Adipocyte (in vitro differentiated cells): ENCODE results near the gene CDH4.

Experiments
- DNase-seq: peaks from one replicate; pipeline ENCODE4 v3.0.0-alpha.2; 2015; ENCODE audit warnings: low read depth
- H3K27me3 ChIP-seq: replicated peaks from 2 replicates; pipeline ENCODE4 v1.7.0; 2013; ENCODE audit warnings: mild to moderate bottlenecking, low read length, moderate library complexity; ENCODE audit not compliant: control insufficient read depth, insufficient read depth
- H3K36me3 ChIP-seq: 2 replicates; pipeline ENCODE4 v1.7.0; 2013; ENCODE audit warnings: low read length, mild to moderate bottlenecking, moderate library complexity; ENCODE audit not compliant: control insufficient read depth, insufficient read depth, severe bottlenecking
- H3K4me1 ChIP-seq: 2 replicates; pipeline ENCODE4 v1.7.0; 2013; ENCODE audit warnings: mild to moderate bottlenecking, low read length, moderate library complexity; ENCODE audit not compliant: control insufficient read depth, insufficient read depth
- H3K4me3 ChIP-seq: 2 replicates; pipeline ENCODE4 v1.7.0; 2013; ENCODE audit warnings: mild to moderate bottlenecking, low read length, moderate library complexity
- H3K9ac ChIP-seq: 2 replicates; pipeline ENCODE4 v1.7.0; 2013; ENCODE audit warnings: mild to moderate bottlenecking, low read length, moderate library complexity
- H3K9me3 ChIP-seq: 2 replicates; pipeline ENCODE4 v1.7.0; 2013; ENCODE audit warnings: mild to moderate bottlenecking, low read length, moderate library complexity; ENCODE audit not compliant: control insufficient read depth

Gene CDH4

GRCh38 chr20:61857884-61858283 is 605.8 kb downstream of the CDH4 start:
- no peak overlapping the region for H3K4me3 ChIP-seq
- H3K27me3 ChIP-seq, result peaks cover 22% of the 10 kb centered on the region
- no peak overlapping the region for H3K9ac ChIP-seq
- DNase-seq, result no peak
- no peaks in the 10 kb centered on the region for H3K4me1 ChIP-seq
- no peaks in the 10 kb centered on the region for H3K36me3 ChIP-seq
- no peaks in the 10 kb centered on the region for H3K9me3 ChIP-seq

GRCh38 chr20:61859767-61860166 is 607.7 kb downstream of the CDH4 start:
- Histone ChIP-seq H3K9me3 (no peaks in the 10 kb centered on the region), H3K36me3 (no peaks in the 10 kb centered on the region), H3K9ac (no peak overlapping the region), H3K27me3 (peaks cover 22% of the 10 kb centered on the region), H3K4me3 (no peak overlapping the region), H3K4me1 (no peaks in the 10 kb centered on the region)
- DNase-seq, result no peak

GRCh38 chr20:61860260-61860987 is 608.4 kb downstream of the CDH4 start:
- Histone ChIP-seq H3K27me3 (peaks cover 26% of the 10 kb centered on the region), H3K36me3 (no peaks in the 10 kb centered on the region), H3K4me3 (no peak overlapping the region), H3K9ac (no peak overlapping the region), H3K9me3 (no peaks in the 10 kb centered on the region), H3K4me1 (no peaks in the 10 kb centered on the region)
- DNase-seq, result no peak

GRCh38 chr20:61861054-61861841 is 609.2 kb downstream of the CDH4 start:
- no peaks in the 10 kb centered on the region for H3K9me3 ChIP-seq
- H3K9ac ChIP-seq, result no peak overlapping the region
- H3K27me3 ChIP-seq, result peaks cover 22% of the 10 kb centered on the region
- H3K4me1 ChIP-seq, result no peaks in the 10 kb centered on the region
- no peak overlapping the region for H3K4me3 ChIP-seq
- no peak for DNase-seq
- no peaks in the 10 kb centered on the region for H3K36me3 ChIP-seq

GRCh38 chr20:61861858-61862257 is 609.8 kb downstream of the CDH4 start:
- no peaks in the 10 kb centered on the region for H3K36me3 ChIP-seq
- H3K27me3 ChIP-seq, result peaks cover 22% of the 10 kb centered on the region
- DNase-seq, result no peak
- H3K9me3 ChIP-seq, result no peaks in the 10 kb centered on the region
- no peak overlapping the region for H3K9ac ChIP-seq
- H3K4me1 ChIP-seq, result no peaks in the 10 kb centered on the region
- H3K4me3 ChIP-seq, result no peak overlapping the region

GRCh38 chr20:61862881-61863280 is 610.8 kb downstream of the CDH4 start:
- Histone ChIP-seq H3K4me3 (no peak overlapping the region), H3K9ac (no peak overlapping the region), H3K9me3 (no peaks in the 10 kb centered on the region), H3K27me3 (peaks cover 25% of the 10 kb centered on the region), H3K36me3 (no peaks in the 10 kb centered on the region), H3K4me1 (no peaks in the 10 kb centered on the region)
- no peak for DNase-seq

- no peaks in the 10 kb centered on the region for H3K9me3 ChIP-seq
- no peaks in the 10 kb centered on the region for H3K36me3 ChIP-seq
- peaks cover 15% of the 10 kb centered on the region for H3K27me3 ChIP-seq
- H3K9ac ChIP-seq, result no peak overlapping the region
- H3K4me3 ChIP-seq, result no peak overlapping the region
- no peaks in the 10 kb centered on the region for H3K4me1 ChIP-seq
- DNase-seq, result no peak
Observed at GRCh38 chr20:61864481-61864880, 612.4 kb downstream of the CDH4 start.

- peaks cover 11% of the 10 kb centered on the region for H3K27me3 ChIP-seq
- H3K36me3 ChIP-seq, result no peaks in the 10 kb centered on the region
- DNase-seq, result no peak
- H3K9me3 ChIP-seq, result peaks cover 5% of the 10 kb centered on the region
- no peak overlapping the region for H3K9ac ChIP-seq
- H3K4me3 ChIP-seq, result no peak overlapping the region
- no peaks in the 10 kb centered on the region for H3K4me1 ChIP-seq
Observed at GRCh38 chr20:61865353-61865752, 613.3 kb downstream of the CDH4 start.

GRCh38 chr20:61866165-61866564 is 614.1 kb downstream of the CDH4 start:
- Histone ChIP-seq H3K9me3 (peaks cover 13% of the 10 kb centered on the region), H3K4me3 (no peak overlapping the region), H3K4me1 (no peaks in the 10 kb centered on the region), H3K9ac (no peak overlapping the region), H3K36me3 (no peaks in the 10 kb centered on the region), H3K27me3 (peaks cover 9% of the 10 kb centered on the region)
- no peak for DNase-seq

GRCh38 chr20:61868006-61868405 is 615.9 kb downstream of the CDH4 start:
- no peak for DNase-seq
- H3K9ac ChIP-seq, result no peak overlapping the region
- peaks cover 19% of the 10 kb centered on the region for H3K9me3 ChIP-seq
- H3K4me1 ChIP-seq, result no peaks in the 10 kb centered on the region
- H3K27me3 ChIP-seq, result peaks cover 9% of the 10 kb centered on the region
- H3K4me3 ChIP-seq, result no peak overlapping the region
- H3K36me3 ChIP-seq, result no peaks in the 10 kb centered on the region

GRCh38 chr20:61868466-61869090 is 616.5 kb downstream of the CDH4 start:
- no peak overlapping the region for H3K9ac ChIP-seq
- no peak for DNase-seq
- no peaks in the 10 kb centered on the region for H3K4me1 ChIP-seq
- no peak overlapping the region for H3K4me3 ChIP-seq
- H3K36me3 ChIP-seq, result no peaks in the 10 kb centered on the region
- H3K27me3 ChIP-seq, result peaks cover 9% of the 10 kb centered on the region
- H3K9me3 ChIP-seq, result peaks cover 19% of the 10 kb centered on the region
